Right kidney (tissue), 9 donors: ENCODE measurements around the gene PCCB.
"Not testable (repeated sequence)": the region's sequence is repeated elsewhere in the genome, so short reads cannot be mapped to it uniquely, and the experiment has no call there.

Experiments used
- DNase-seq: peaks from one replicate; pipeline ENCODE4 v3.0.0-alpha.2; 2016
- long read RNA-seq, 8 donors: transcript quantifications; one replicate each; lab custom pipeline, GENCODE V29; 2026

Gene PCCB
- long read RNA-seq, donor 1, transcript PCCB-201 (15 exons, 1,833 nt): major isoform, 10 of 10 reads
- long read RNA-seq, donor 1, partial matches to known transcripts: 0 of 10 reads
- long read RNA-seq, donor 1, other reads (novel, unspliced or antisense): 0 of 10 reads
- long read RNA-seq, donor 2, transcript PCCB-201 (15 exons, 1,833 nt): major isoform, 9 of 20 reads
- long read RNA-seq, donor 2, partial matches to known transcripts: 11 of 20 reads
- long read RNA-seq, donor 2, other reads (novel, unspliced or antisense): 0 of 20 reads
- long read RNA-seq, donor 3, transcript PCCB-201 (15 exons, 1,833 nt): major isoform, 8 of 13 reads
- long read RNA-seq, donor 3, partial matches to known transcripts: 5 of 13 reads
- long read RNA-seq, donor 3, other reads (novel, unspliced or antisense): 0 of 13 reads
- long read RNA-seq, donor 4, full-length matches to known transcripts: 10 of 25 reads
- long read RNA-seq, donor 4, partial matches to known transcripts: 15 of 25 reads
- long read RNA-seq, donor 4, other reads (novel, unspliced or antisense): 0 of 25 reads
- long read RNA-seq, donor 5, transcript PCCB-201 (15 exons, 1,833 nt): major isoform, 13 of 13 reads
- long read RNA-seq, donor 5, partial matches to known transcripts: 0 of 13 reads
- long read RNA-seq, donor 5, other reads (novel, unspliced or antisense): 0 of 13 reads
- long read RNA-seq, donor 6, transcript PCCB-201 (15 exons, 1,833 nt): major isoform, 10 of 16 reads
- long read RNA-seq, donor 6, partial matches to known transcripts: 6 of 16 reads
- long read RNA-seq, donor 6, other reads (novel, unspliced or antisense): 0 of 16 reads
- long read RNA-seq, donor 7, transcript PCCB-201 (15 exons, 1,833 nt): major isoform, 18 of 51 reads
- long read RNA-seq, donor 7, partial matches to known transcripts: 33 of 51 reads
- long read RNA-seq, donor 7, other reads (novel, unspliced or antisense): 0 of 51 reads
- long read RNA-seq, donor 8, transcript PCCB-201 (15 exons, 1,833 nt): major isoform, 16 of 17 reads
- long read RNA-seq, donor 8, partial matches to known transcripts: 0 of 17 reads
- long read RNA-seq, donor 8, other reads (novel, unspliced or antisense): 0 of 17 reads

DNA sequence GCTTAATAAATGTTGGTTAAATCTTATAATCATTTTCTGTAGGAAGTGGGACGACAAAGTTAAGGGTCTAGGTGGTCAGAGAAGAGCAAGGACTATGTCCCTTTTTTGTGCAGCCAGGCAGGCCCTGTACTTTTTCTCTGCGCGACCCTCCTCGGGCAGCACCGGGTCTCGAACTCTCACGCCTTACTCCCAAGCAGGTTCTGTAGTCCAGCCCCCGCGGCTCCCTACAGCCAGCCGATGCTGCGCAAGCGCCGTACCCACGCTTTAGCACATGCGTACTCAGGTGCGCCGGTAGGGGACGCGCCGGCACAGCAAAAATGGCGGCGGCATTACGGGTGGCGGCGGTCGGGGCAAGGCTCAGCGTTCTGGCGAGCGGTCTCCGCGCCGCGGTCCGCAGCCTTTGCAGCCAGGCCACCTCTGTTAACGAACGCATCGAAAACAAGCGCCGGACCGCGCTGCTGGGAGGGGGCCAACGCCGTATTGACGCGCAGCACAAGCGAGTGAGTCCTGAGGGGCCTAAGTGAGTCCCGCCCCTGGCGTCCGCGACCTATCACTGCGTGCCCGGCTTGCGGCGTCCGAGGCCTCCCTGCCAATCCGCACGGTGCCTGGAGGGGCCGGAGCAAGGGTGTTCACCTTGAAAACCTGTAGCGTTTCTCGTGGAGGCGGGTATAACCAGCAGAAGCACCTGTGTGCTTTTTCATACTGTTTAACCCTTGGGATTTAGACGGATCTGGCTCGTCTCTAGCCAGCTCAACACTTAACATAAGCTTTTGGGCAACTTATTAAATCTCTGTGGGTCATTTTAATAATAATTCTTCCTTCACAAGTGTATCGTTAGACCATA, at the start of gene PCCB:
Gene PCCB (plus strand): TSS at position 282 of the 844 bp plus-strand sequence. CDS start 36 bp downstream, at position 318.
- DNase-seq: peak; percentile 99

DNA sequence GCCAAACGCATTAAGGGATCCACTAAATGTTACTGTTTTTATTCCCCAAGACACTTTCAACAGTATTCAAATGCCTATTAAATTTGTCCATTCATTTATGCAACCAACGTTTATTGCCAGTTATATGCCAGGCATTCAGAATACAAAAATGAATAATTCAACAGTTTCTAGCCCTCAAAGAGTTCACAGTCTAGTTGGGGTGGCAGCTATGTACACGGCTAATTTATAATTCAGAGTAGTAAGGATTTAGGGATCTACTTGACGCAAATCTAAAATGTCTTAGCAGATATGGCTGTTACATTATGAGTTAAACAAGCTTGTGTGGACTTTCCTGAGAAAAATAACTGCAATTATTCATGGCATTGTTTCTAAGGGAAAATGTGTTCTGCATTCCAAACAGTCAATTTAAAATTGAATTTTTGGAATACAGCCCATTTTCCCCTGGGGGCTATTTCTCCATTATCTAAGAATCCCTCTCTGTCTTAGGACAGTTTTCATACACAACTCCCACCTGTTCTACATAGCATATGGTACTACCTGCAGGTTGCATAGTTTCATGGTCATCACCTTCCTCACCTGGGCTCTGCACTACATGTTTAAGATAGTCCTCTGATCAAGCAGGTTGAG, 42.5 kb upstream of the PCCB start:
- DNase-seq: no peak

DNA sequence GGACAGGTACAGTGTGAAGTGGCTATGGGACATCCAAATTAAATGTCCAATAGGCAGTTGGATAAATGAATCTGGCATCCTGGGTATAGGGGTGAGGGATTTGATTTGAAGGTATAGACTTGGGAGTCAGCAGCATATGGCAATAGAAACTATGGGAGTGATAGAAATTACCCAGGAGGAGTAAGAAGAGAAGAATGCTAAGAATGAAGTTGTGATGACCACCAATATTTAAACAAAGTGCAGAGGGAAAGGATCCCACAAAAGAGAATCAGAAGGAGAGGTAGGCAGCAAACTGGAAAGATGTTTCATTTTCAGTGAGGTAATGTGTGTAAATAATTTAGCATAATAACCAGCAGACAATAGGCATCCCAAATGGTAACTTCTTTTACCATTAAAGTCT, 40.2 kb upstream of the PCCB start:
- no peak for DNase-seq

DNA sequence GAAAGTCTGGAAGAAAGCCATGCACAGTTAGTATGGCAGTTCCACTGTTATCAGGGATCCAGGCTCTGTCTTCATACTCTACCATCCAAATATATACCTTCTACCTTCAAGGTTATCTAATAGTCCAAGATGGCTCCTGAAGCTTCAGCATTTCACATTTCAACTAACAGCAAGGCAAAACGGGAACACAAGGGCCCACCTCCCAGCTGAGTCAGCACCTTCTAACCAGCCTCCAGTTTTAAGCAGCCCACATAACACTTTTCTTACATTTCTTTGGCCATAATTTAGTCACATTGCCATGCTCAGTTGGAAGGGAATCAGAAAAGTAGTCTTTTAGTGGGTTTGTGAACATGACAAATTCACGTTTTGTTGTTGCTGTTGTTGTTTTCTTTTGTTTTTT, 38.6 kb upstream of the PCCB start:
- no peak for DNase-seq

DNA sequence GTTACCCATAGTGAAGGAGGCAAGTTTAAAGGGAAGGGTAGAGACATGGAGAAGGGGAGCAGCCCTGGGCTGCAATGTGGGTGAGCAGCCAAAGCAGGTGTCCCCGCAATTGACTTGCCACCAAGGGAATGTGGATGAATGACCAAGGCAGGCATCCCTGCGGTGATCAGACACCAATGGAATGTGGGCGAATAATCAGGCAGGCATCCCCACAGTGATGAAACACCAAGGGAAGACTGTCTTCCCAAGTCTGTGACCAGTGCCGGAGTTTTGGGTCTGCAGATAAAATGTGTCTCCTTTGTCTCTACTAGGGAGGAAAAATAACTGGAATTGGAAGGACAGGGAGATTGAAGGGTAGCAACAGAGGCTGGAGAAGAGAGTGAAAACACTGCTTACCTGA, 27.4 kb upstream of the PCCB start:
- not testable (repeated sequence) for DNase-seq

DNA sequence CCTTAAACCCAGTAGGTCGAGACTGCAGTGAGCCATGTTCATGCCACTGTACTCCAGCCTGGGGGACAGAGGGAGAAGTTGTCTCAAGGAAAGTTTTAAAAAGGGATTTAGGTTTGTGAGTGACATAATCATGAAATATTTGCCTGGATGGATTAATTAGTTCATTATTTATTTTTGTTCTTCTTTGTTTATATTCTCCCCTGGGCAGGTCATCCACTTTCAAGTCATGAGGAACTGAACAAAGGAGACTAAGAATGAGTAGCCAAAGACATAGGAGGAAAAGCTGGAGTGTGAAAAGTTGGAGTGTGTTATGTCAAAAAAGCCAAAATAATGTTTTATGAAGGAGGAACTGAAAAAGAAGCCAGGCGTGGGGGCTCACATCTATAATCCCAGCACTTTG, 17.7 kb upstream of the PCCB start:
- DNase-seq: no peak

DNA sequence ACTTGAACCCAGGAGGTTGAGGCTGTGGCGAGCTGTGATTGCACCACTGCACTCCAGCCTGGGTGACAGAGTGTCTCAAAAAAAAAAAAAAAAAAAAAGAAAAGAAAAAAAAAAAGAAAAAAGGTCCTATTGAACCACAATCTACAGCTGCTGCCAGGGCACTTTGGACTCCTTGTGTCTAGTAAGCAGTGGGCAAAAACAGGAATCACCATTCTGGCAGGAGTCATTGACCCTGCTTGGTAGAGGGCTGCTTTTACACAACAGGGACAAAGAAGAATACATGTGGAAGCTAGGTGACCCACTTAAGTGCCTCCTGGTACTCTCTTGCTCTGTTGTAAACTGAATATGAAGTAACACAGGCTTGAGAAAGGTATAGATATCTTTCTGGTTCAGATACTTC, 14.6 kb upstream of the PCCB start:
- DNase-seq: no peak

DNA sequence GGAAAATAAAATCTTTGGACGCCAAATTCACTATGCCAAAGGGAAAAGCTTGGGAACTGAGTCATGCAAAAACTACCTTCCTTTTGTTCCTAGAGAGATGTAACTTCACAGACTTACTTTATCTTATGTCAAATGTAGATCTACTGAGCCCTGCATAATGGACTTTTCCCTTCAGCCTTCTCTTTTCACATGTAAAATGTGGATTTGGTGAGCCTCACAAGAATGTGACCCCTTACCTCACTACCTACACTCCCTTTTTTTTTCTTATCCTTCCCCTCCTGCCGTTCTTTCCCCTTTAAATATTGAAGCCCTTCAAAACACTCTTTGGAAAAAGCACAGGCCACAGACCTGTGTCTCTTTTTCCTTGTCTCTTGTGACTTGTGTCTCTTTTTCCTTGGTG, 14.0 kb upstream of the PCCB start:
- no peak for DNase-seq

DNA sequence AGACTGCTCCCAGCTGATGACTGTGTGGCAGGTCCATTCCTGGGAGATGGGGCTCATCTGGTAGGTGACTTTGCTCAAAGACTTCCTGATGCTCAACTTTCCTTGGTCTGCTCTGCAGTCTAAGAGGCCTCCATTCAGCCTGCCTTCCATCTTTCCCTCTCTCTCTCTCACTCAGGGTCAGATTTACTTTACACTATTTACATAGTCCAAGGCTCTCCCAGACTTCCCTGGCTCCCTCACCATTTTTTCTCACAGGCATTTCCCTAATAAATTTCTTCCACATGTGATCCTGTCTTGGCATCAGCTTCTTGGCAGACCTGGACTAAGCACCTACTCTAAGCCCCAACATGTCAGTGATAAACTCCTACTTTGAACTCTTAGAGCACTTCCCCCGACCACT, 13.0 kb upstream of the PCCB start:
- DNase-seq: no peak

DNA sequence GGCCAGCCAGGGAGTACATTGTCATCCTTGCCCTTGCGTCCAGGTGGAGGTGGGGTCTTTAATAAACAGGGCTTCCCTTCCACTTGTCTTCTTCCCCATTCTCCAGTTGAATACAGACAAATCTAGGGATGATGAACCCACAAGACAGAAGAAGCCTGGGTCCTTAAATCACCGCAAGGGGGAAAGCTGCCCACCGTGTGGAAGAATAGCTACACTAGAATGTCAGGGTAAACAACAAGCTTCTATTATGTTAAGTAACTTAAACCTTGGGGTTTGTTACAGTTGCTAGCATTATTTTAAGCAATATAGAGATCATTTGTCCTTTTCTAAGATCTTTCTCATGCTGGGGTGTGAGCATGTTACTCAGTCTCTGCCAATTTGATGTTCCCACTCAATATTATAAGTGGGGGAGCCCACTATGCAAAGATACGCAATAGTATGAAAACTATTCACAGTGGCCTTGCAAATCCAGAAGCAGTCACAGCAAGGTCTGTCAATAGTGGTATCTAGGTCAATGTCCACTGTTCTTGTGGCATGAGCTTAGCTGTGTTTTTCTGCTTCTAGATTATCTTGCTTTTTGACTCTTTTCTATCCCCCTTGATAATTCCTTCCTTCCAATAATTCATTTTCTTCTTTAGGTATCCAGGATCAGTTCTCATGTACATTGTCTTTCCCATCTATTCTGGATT, 12.0 kb upstream of the PCCB start:
- no peak for DNase-seq

DNA sequence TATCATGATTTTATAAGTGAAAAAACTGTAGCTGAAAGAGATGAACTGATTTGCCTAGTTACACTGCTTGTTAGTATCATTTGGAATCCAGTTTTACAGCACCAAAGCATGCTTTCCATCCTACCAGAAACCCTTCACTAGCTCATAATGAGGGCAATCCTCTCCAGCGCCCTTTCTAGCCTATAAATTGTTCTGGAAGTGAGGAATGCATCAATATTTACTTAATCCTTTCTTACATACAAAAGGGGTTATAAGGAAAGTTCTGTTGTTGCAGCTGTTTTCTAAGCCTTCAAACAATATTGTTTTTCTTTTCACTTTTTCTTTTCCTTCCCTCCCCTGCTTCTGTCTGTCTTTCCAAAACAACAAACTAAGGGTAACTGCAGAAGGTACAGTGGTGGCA, 11.0 kb upstream of the PCCB start:
- DNase-seq: no peak

DNA sequence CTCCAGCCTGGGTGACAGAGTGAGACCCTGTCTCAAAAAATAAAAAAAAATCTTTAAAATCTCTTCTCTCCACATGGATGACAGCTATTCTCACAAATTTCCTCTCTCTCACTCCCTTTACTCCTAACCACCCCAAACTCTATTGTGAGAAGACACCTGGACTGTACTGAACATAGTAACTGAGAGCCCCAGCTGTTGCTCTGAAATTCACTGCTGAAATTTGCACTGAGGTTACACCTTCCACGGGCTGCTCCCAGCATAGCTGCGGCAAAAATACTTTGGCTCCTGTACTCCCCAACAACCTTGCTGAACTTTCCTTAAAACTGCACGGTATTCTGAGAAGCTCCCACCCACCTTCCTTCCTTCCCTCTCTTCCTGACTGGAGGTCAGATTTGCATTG, 4.4 kb upstream of the PCCB start:
- DNase-seq: no peak

DNA sequence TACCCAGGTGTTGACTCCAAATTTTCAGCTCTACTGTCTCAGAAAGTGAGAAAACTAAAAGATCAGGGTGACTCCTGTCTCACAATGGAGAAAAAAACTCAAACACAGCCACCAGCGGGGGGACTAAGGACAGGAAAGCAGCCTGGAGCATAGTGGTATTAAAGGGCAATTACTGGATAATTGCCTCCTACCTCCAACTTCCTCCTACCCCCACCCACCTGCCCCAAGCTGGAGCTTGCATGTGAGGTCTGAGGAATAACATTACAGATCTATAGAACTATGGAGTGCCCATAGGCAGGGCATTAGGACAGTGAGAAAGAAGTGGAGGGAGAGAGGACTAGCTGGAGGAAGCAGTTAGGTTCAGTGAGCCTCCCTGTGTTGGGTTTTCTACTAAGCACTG, 2.7 kb upstream of the PCCB start:
- no peak for DNase-seq

DNA sequence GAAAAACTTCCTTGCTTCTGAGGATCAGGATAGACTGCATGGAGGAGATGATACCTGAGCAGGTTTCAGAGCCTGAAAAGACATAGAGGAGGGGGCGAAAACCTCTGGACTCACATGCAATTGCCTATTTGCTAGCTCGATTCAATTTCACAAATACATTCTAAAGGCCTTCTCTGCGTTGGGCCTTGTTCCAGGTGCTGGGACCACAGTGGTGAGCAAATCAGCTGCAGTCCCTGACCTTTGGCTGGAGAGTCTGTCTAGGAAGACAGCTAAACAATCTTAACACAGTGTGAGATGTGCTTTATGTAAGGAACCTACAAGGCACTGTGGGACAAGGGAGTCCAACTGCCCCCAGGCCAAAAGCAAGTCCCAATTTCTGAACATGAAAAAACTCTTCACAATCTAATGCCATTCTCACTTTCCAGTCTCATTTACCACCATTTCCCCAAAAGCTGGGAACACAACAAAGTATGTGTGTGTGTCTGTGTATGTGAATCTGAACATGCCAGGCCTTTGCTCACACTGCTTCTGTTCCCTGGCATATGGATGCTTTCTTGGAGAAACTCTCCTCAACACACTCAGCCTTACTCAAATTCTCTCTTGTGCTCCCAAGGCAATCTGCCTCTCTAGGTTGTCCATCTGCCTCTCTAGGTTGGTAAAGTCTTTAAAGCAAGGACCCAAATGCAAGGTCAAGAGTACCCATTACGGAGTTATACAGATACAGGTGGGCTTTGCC, 2.1 kb upstream of the PCCB start:
- no peak for DNase-seq

DNA sequence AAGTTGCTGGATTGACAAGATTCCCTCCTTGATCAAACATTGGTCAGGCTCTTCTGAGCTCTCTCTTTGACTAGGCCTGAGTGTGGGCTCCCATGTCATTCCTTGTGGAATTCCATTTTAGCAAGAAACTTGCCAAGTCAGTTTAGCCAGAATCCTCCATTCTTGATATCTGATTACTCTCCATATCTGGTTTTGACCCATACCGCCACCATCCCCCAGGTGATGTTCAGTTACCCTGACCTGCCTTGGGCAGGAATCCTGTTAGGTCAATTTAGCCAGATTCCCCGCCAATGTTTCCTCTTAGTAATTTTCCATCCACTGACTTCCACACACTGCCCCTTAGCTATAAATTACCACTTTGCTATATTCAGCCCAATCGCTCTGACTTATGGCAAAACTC, 1.0 kb upstream of the PCCB start:
- DNase-seq: no peak

DNA sequence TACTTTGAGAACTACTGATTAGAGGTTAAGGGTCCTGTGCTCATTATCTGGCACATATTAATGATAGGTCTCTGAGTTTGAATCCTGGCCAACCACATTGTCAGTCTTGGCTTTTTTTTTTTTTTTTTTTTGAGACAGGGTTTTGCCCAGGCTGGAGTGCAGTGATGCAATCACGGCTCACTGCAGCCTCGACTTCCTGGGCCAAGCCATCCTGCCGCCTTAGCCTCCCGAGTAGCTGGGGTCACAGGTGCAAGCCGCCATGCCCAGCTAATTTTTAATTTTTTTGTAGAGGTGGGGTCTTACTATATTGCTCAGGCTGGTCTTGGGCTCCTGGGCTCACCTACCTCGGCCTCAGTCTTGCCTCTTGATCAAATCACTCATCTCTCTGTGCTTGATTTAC, 547 bp upstream of the PCCB start:
- DNase-seq: no peak

DNA sequence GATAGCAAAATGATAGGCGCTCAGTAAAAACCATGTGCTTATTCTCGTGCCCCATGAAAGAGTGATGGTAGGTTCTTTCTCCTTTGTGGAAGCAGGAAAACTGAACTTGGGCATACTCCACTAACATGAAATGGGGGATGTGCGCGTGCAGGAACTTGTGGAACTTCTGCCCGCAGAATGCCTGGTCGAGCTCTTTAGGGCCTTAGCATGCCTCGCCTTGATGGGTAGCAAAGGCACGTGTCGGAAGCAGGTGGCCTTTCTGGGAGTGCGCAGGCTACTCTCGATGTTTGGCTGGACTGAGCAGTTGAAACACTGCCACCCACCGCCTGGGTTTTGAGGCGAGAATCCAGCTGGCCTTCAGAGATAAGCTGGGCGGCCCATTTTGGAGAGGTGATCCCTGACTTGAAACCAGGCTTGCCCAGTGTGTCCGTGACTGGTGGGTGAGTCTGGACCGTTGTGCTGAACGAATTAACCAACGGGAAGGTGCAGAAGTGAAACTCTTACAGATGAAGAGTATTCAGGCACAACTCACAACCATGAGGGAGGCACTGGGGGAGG, 842 bp downstream of the PCCB start:
- no peak for DNase-seq

DNA sequence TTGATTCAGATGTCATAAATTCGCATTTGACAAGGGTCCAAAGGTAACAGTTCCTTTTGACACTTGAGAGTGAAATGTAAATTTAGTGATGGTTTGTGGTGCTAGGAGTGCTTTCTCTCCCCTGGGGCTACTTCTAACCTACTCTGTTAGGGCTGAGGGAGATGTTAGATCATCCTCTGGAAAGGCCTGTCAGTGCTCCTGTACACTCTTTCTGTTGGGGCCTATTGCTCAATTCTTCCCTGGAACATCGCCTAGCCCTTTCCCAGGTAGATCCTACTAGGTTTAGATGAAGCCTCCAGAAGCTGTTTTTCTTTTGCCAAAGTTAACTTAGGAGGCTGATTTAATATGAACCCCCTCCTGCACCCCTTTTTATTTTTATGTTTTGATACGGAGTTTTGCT, 1.4 kb downstream of the PCCB start:
- DNase-seq: no peak

DNA sequence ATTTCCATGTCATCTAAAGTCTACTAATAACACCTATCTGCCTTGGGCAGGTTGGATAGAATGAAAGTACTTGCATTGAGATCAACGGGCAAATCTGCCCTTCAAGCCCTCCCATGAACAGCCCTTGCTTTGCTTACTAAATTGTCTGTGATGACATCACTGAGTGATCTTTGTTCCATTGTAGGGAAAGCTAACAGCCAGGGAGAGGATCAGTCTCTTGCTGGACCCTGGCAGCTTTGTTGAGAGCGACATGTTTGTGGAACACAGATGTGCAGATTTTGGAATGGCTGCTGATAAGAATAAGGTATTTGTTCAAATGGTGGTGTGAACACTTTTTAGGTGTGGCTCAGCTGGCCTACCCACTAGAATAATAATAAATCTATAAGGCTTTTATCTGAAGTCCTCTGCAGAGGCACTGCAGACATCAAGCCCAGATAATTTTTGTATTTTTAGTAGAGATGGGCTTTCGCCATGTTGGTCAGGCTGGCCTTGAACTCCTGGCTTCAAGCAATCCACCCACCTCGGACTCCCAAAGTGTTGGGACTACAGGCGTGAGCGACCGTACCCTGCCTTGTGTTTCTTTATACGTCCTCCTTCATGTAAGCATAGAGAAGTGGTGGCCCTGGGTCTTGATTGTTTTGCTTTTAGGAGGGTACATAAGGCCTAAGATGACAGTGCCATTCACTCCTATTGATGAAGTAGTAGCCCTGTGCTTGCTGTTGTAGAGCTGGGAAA, 5.7 kb downstream of the PCCB start:
- DNase-seq: no peak
